GM10847 (cell line): ENCODE data around the gene RAMAC.

ENCODE experiments used
- POLR2A ChIP-seq: IDR thresholded peaks from 2 replicates; pipeline ENCODE4 v1.6.1; 2011; ENCODE audit not compliant: insufficient read length; ENCODE audit errors: extremely low read depth

The RAMAC gene

GRCh38 chr15:82959423-82959822 lies 26.6 kb upstream of the RAMAC start:
- no peak for TF ChIP-seq POLR2A

- no peak for TF ChIP-seq POLR2A
Measured at GRCh38 chr15:82960766-82961165, 25.2 kb upstream of the RAMAC start.

- TF ChIP-seq POLR2A: no peak
Measured at GRCh38 chr15:82963471-82964341, 22.3 kb upstream of the RAMAC start.

DNA sequence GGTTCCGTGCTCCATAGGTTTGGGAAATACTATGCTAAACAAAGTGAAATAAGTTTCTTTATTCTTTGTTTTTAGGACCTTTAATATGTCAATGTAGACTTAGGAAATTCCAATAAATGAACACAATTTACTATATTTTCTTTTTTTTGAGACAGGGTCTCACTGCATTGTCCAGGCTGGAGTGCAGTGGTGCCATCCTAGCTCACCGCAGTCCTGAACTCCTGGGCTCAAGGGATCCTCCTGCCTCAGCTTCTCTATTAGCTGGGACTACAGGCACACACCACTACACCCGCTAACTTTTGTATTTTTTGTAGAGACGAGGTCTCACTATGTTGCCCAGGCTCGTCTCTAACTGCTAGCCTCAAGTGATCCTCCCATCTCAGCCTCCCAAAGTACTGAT lies 21.1 kb upstream of the RAMAC start:
- TF ChIP-seq POLR2A: no peak

DNA sequence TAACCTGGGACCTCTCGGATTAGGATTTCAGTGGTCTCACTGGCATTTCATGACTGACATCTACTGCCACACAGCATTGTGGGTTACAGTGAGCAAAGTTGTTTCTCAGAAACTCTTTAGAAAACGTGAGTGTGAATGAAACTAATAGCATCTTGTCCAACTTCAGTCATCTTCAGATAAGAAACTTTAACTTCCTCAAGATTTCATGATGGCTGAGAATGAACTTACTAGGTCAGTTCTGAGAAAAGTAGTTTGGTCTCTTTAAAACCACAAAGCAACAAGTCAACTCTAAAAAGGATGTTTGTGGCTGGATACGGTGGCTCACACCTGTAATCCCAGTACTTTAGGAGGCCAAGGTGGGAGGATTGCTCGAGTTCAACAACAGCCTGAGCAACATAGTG lies 19.3 kb upstream of the RAMAC start:
- no peak for TF ChIP-seq POLR2A

GRCh38 chr15:82968066-82968465 lies 17.9 kb upstream of the RAMAC start:
- no peak for TF ChIP-seq POLR2A

DNA sequence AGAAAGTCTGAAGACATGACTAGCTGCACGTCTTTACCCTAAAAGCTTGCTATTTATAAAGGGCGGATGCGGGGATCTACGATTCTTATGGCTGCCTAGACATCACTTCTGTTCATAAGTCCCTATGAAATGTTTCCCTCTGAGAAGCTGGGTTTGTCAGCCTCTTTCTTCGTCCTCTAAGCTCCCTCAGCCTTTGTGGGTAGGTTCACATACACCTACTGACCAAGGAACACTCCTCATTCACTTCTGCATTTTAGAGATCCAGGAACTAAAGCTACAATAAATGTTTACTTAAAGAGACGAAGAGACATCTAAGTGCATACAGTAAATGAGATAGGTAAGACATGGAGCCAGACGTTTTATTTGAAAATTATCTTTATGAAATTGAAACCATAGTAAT lies 16.7 kb upstream of the RAMAC start:
- TF ChIP-seq POLR2A: no peak

- no peak for TF ChIP-seq POLR2A
Measured at GRCh38 chr15:82970078-82970686, 15.8 kb upstream of the RAMAC start.

DNA sequence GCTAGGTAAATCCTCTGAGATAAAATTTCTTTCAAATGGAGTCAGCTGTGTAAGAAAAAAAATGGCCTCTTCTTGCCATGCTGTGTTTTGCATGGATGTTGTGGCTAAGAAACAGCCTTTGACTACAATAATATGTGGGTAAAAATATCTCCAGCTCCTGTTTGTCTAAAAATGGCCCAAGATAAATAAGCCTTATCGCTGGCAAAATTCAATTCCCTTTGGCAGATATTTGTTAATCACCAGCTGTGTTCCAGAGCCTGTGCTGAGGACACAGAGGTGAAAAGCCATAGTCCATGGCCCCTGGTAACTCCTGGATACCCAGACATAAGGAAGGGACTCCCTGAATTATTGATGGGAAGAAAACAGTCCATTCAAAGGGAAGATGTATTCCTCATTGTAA lies 15.3 kb upstream of the RAMAC start:
- TF ChIP-seq POLR2A: no peak

DNA sequence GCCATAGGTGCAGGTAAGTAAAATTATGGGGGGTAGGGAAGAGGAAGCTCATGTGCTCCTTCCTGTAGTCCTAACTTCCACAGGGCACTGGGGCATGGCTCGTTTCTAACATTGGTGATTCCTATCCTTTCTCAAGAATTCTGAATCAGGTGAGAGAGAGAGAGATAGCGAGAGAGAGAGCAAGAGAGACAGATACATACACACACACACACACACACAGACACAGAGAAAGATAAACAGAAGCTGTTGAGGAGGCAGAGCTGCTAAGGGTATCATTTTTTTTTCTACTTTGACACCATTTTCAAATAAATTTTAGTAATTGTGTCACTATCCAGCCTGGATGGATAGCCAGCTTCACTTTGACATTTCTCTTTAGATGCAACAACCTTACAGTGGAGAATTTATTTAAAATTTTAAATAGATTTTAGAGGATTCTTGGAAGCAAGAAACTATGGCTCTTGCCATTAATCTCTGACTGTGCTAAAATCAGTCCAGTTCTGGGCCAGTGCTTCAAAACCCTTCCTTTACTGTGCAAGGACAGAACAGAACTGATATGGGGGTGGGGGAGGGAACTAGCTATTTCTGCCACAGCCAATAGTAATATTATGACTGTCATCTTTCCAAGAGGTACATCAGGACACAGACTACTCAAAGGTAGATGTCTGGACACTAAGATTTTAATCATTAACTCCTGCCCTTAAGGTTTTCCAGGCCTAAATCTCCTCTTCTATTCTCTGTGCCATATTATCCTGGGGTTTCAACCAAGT lies 14.6 kb upstream of the RAMAC start:
- no peak for TF ChIP-seq POLR2A

- no peak for TF ChIP-seq POLR2A
Measured at GRCh38 chr15:82972990-82973389, 13.0 kb upstream of the RAMAC start.

- TF ChIP-seq POLR2A: no peak
Measured at GRCh38 chr15:82977076-82977475, 8.9 kb upstream of the RAMAC start.

DNA sequence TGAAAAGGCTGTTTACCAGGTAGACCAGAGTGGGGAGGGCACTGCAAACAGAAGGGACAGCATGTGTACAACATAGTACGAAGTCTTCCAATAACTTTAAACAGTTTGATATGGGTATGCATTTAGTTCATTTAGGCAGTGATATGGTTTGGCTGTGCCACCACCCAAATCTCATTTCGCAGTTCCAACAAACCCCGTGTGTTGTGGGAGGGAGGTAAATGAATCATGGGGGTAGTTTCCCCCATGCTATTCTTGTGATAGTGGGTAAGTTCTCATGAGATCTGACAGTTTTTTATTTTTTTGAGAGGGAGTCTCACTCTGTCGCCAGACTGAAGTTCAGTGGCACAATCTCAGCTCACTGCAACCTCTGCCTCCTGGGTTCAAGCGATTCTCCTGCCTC lies 7.6 kb upstream of the RAMAC start:
- TF ChIP-seq POLR2A: no peak

DNA sequence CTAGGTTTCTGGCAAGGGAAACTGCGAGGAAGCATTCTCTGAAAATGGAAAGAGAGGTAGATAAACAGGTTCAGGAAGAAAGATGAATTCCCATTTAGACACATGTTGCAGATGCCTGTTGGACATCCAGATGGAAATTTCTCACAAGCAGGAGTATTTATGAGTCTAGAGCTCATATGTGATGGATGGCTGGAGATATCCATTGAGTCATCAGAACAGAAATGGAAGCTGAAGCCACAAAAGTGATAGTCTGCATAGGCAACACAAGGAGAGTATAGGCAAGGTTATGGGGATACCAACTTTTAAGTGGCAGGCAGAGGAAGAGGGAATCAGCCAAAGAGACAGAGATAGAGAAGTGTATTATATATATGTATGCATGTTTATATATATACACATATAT lies 6.3 kb upstream of the RAMAC start:
- TF ChIP-seq POLR2A: no peak

DNA sequence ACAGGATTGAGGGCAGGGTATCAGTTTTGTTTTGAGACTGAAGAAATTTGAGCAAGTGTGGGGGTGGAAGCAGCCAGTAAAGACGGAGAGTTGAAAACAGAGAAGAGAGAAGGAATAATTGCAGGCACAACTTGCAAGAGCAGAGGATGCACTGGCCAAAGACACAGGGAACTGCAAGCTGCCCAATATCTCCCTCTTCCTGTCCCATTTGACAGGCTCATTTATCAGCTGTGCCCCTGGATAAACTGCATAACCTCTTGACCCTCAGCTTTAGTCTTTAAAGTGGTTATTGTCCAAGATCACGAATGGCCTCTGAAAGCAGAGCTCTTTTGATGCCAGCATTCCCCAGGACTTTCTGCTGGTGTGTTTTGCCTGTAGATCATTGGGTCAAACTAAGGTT lies 5.0 kb upstream of the RAMAC start:
- TF ChIP-seq POLR2A: no peak

GRCh38 chr15:82986442-82986780 lies 401 bp downstream of the RAMAC start:
- no peak for TF ChIP-seq POLR2A

DNA sequence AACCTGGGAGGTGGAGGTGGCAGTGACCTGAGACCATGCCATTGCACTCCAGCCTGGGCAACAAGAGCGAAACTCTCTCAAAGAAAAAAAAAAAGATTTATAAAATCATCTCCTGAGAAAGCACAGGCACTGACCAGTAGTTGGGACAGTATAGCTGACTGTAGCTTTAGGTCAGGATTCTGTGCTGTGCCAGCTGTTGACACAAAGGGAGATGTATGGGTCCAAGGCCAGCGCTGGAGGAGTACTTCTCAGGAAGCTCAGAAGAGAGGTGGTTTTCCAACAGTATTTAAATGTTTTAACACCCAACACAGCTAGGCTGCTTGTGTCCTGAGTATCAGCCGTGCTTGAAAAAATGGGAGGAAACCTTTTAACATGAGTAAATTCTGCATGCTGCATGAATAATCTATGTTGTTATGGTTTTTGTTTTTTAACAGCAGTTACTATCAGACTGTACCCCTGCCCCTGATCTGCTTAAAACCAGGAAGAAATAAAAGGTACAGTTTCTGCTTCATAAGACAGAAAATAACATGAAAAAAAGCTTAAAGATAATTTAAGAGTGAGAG lies 6.5 kb downstream of the RAMAC start:
- TF ChIP-seq POLR2A: no peak

DNA sequence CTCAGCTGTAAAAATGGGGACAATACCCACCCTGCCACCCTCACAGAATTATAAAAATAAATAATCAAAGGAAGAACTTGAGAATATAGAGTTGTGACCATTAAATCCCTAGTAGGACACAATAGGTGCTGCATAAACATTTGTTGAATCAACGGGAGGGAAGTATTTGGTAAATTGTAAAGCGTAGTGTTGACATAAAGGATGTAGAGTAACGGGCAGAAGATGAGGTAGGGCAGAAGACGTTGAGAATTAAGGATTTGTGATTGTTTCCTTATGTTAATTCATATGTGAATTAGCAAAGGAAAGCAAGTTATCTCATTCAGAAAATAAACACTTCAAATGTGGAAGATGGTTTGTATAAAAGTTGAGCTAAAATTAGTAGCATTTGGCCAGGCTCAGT lies 7.1 kb downstream of the RAMAC start:
- TF ChIP-seq POLR2A: no peak
